IMR-90 (cell line): Measurements from ENCODE around the gene UTY. TPM values are rescaled to one million over a fixed set of nuclear protein-coding genes. Genes with fewer than 3 reads are reported as not detected.

Source experiments
- ATAC-seq: fragments of 200-7000 bp; cut with Tn5 transposase; 2 replicates; pipeline ENCODE4 v1.9.1; 2020; ENCODE audit warnings: low read depth, mild to moderate bottlenecking, moderate library complexity
- BruUV-seq: library from RNA; stranded (reverse); fragments of 400-500 nt; replicated peaks from 2 replicates; lab custom pipeline; 2021; lab: Mats Ljungman, UMichigan
- CTCF ChIA-PET: fragments of 300-600 bp; formaldehyde crosslinking; extraction: SDS; loops from one replicate; lab custom pipeline; 2021; ENCODE audit warnings: antibody characterized with exemption; lab: Yijun Ruan, JAX
- POLR2A ChIA-PET: fragments of 300-600 bp; sonication (Branson Sonifier 250); formaldehyde crosslinking; loops from one replicate; lab custom pipeline; 2022; ENCODE audit warnings: antibody characterized with exemption; ENCODE audit not compliant: unreplicated experiment; lab: Charles Lee
- DNase-seq: peaks from one replicate; pipeline ENCODE4 v3.0.0; 2013
- H2AFZ ChIP-seq: replicated peaks from 2 replicates; pipeline ENCODE3; 2013; ENCODE audit warnings: low read length, mild to moderate bottlenecking; ENCODE audit not compliant: poor library complexity
- H2AK5ac ChIP-seq: 2 replicates; pipeline ENCODE4 v1.6.1; 2013; ENCODE audit warnings: low read depth, low read length, inconsistent platforms
- H2AK9ac ChIP-seq: replicated peaks from 2 replicates; pipeline ENCODE3; 2013; ENCODE audit warnings: mild to moderate bottlenecking, low read depth, low read length, moderate library complexity; ENCODE audit not compliant: poor library complexity
- H2BK120ac ChIP-seq: 2 replicates; pipeline ENCODE4 v1.6.1; 2013; ENCODE audit warnings: low read depth, low read length, inconsistent platforms
- H2BK15ac ChIP-seq: 3 replicates; pipeline ENCODE4 v1.6.1; 2013; ENCODE audit warnings: low read depth, low read length, inconsistent platforms
- H2BK20ac ChIP-seq: 2 replicates; pipeline ENCODE4 v1.6.1; 2013; ENCODE audit warnings: low read depth, mild to moderate bottlenecking, inconsistent platforms, low read length, moderate library complexity
- H2BK5ac ChIP-seq: 2 replicates; pipeline ENCODE4 v1.6.1; 2013; ENCODE audit warnings: mild to moderate bottlenecking, low read depth, low read length, inconsistent platforms; ENCODE audit not compliant: poor library complexity, severe bottlenecking
- H3K14ac ChIP-seq: replicated peaks from 2 replicates; pipeline ENCODE4 v1.6.1; 2013; ENCODE audit warnings: low read depth, low read length, inconsistent platforms
- H3K18ac ChIP-seq: 2 replicates; pipeline ENCODE4 v1.6.1; 2013; ENCODE audit warnings: low read depth, low read length, control low read depth
- H3K23ac ChIP-seq: 2 replicates; pipeline ENCODE4 v1.6.1; 2013; ENCODE audit warnings: low read depth, low read length, inconsistent platforms
- H3K27ac ChIP-seq: 2 replicates; pipeline ENCODE4 v1.5.1; 2013; ENCODE audit warnings: mild to moderate bottlenecking, control low read depth, low read length; ENCODE audit not compliant: insufficient read depth
- H3K27me3 ChIP-seq: 2 replicates; pipeline ENCODE4 v1.6.1; 2013; ENCODE audit warnings: low read length; ENCODE audit not compliant: control insufficient read depth, insufficient read depth
- H3K36me3 ChIP-seq: 2 replicates; pipeline ENCODE4 v1.6.1; 2013; ENCODE audit warnings: low read length, mixed read lengths; ENCODE audit not compliant: control insufficient read depth, insufficient read depth
- H3K4ac ChIP-seq: 2 replicates; pipeline ENCODE4 v1.6.1; 2013; ENCODE audit warnings: low read depth, low read length, inconsistent platforms
- H3K4me1 ChIP-seq: 2 replicates; pipeline ENCODE4 v1.6.1; 2013; ENCODE audit warnings: low read length, mixed read lengths; ENCODE audit not compliant: control insufficient read depth, insufficient read depth
- H3K4me2 ChIP-seq: 2 replicates; pipeline ENCODE4 v1.6.1; 2013; ENCODE audit warnings: low read depth, mild to moderate bottlenecking, control low read depth, low read length, moderate library complexity
- H3K4me3 ChIP-seq: 2 replicates; pipeline ENCODE4 v1.5.1; 2013; ENCODE audit warnings: low read depth, mild to moderate bottlenecking, control low read depth, low read length, moderate library complexity; ENCODE audit not compliant: insufficient read depth
- H3K56ac ChIP-seq: 2 replicates; pipeline ENCODE4 v1.6.1; 2013; ENCODE audit warnings: low read length, inconsistent platforms; ENCODE audit not compliant: insufficient read depth; ENCODE audit errors: extremely low read depth
- H3K79me1 ChIP-seq, 2 experiments: 2 replicates each; pipeline ENCODE4 v1.6.1; 2013; ENCODE audit warnings: low read length in 2 of 2, inconsistent platforms in 1 of 2, low read depth in 1 of 2
- H3K9ac ChIP-seq: 2 replicates; pipeline ENCODE4 v1.6.1; 2013; ENCODE audit warnings: low read depth, low read length, control low read depth
- H3K9me1 ChIP-seq: 2 replicates; pipeline ENCODE4 v1.6.1; 2013; ENCODE audit warnings: low read length, inconsistent platforms; ENCODE audit not compliant: insufficient read depth
- H3K9me3 ChIP-seq: 2 replicates; pipeline ENCODE4 v1.6.1; 2013; ENCODE audit warnings: low read length; ENCODE audit not compliant: control insufficient read depth, insufficient read depth
- H4K20me1 ChIP-seq: 2 replicates; pipeline ENCODE4 v1.6.1; 2013; ENCODE audit warnings: low read length, inconsistent platforms; ENCODE audit not compliant: insufficient read depth
- H4K5ac ChIP-seq: 2 replicates; pipeline ENCODE4 v1.6.1; 2013; ENCODE audit warnings: mild to moderate bottlenecking, low read depth, low read length, control low read depth
- H4K8ac ChIP-seq, 2 experiments: 2 replicates each; pipeline ENCODE4 v1.6.1; 2013; ENCODE audit warnings: low read depth in 2 of 2, low read length in 2 of 2, control low read depth in 1 of 2, inconsistent platforms in 1 of 2
- H4K91ac ChIP-seq: 2 replicates; pipeline ENCODE4 v1.6.1; 2013; ENCODE audit warnings: low read depth, low read length, inconsistent platforms; ENCODE audit not compliant: insufficient read depth
- ELK1 ChIP-seq: fragments of 150-350 bp; IDR thresholded peaks from 2 replicates; pipeline ENCODE4 v1.6.1; 2016; ENCODE audit warnings: low read depth, mild to moderate bottlenecking, low read length, moderate library complexity, borderline replicate concordance
- WGBS, 2 experiments: methylation state at CpG; one replicate each; pipeline versions ENCODE4 v1.1.5 to v1.1.7; 2013; ENCODE audit warnings: missing lambda C conversion rate in 2 of 2; ENCODE audit not compliant: insufficient read length in 1 of 2; ENCODE audit errors: extremely low coverage in 2 of 2; 5-methylcytosine and 5-hydroxymethylcytosine counted together
- dilution Hi-C: fragments of 300-500 bp; cut with HindIII; formaldehyde crosslinking; loops from one replicate; pipeline ENCODE4 v1.14.3; 2018; ENCODE audit warnings: low sequenced_read_pairs; ENCODE audit not compliant: unreplicated experiment
- in situ Hi-C: fragments of 300-500 bp; cut with MboI; formaldehyde crosslinking; loops from 3 replicates; pipeline ENCODE4 v1.14.3; 2019; ENCODE audit warnings: low sequenced_read_pairs, inconsistent platforms, mixed read lengths
- intact Hi-C: fragments of 100-400 bp; cut with micrococcal nuclease; formaldehyde crosslinking; loops from 2 replicates; pipeline ENCODE4 v1.10.0; 2022
- polyA plus RNA-seq, 3 experiments: library from polyadenylated mRNA; depleted of rRNA; stranded (reverse); fragments of >200 nt; gene quantifications; 2 replicates each; pipeline ENCODE4 v1.2.3, GENCODE V29; 2012; ENCODE audit warnings: low replicate concordance in 1 of 3
- total RNA-seq: library from RNA; depleted of rRNA; stranded (reverse); fragments of >200 nt; gene quantifications from 2 replicates; pipeline ENCODE4 v1.2.3, GENCODE V29; 2012

UTY gene
- total and polyA plus RNA-seq, 2 of the 4 experiments (the other 2 are of a cell fraction), result not detected

GRCh38 chrY:13338711-13339110, 141.1 kb downstream of the UTY start:
- in situ Hi-C loops, result no loop called here
- Histone ChIP-seq H2BK5ac (no peak overlapping the region), H3K9me3 (no peaks in the 10 kb centered on the region), H3K4me2 (no peak overlapping the region), H3K27ac (no peak overlapping the region), H3K36me3 (no peaks in the 10 kb centered on the region), H2AFZ (no peak overlapping the region), H3K56ac (no peak overlapping the region), H3K4me1 (no peaks in the 10 kb centered on the region), H3K4ac (no peak overlapping the region), H2AK5ac (no peak overlapping the region), H2BK120ac (no peak overlapping the region), H3K23ac (no peak overlapping the region), H4K8ac (no peak overlapping the region), H2AK9ac (no peak overlapping the region), H2BK15ac (no peak overlapping the region), H4K91ac (no peak overlapping the region), H3K27me3 (no peaks in the 10 kb centered on the region), H3K9ac (no peak overlapping the region), H3K18ac (no peak overlapping the region), H2BK20ac (no peak overlapping the region), H3K14ac (no peak overlapping the region), H4K20me1 (no peaks in the 10 kb centered on the region), H3K4me3 (no peak overlapping the region), H3K9me1 (no peaks in the 10 kb centered on the region), H3K79me1 (no peaks in the 10 kb centered on the region), H4K5ac (no peak overlapping the region)
- TF ChIP-seq ELK1, result no peak
- WGBS, 2 experiments, result no CpG with 5 or more reads among the region's 4 CpGs
- ChIA-PET POLR2A (no interaction called here), CTCF (no interaction called here)
- no peak for DNase-seq
- no TSS peak for BruUV-seq
- dilution Hi-C loops, result no loop called here
- intact Hi-C loops, result no loop called here
- no peak for ATAC-seq
